Adrenal gland (tissue), 12 donors: ENCODE measurements around the gene INO80. TPM values are rescaled to one million over a fixed set of nuclear protein-coding genes. Genes with fewer than 3 reads are reported as not detected.

ENCODE experiments used
- DNase-seq, 7 donors: peaks; one replicate each; pipeline ENCODE4 v3.0.0-alpha.2; 2019 to 2020
- H3K27ac ChIP-seq, 5 donors: fragments of 200-600 bp; sonication (generic) in 4 of 5; 1 replicate in 3 of 5; 2 replicates in 2 of 5; pipeline versions ENCODE4 v1.5.1 to v1.8.0; 2016 to 2020; ENCODE audit warnings: mild to moderate bottlenecking in 1 of 5
- H3K27me3 ChIP-seq: fragments of 200-600 bp; 2 replicates; pipeline ENCODE4 v1.8.0; 2021
- H3K36me3 ChIP-seq, 2 donors: fragments of 200-600 bp; replicated peaks in 1 of 2; 1 replicate in 1 of 2; 2 replicates in 1 of 2; pipeline versions ENCODE4 v1.5.1 to v1.8.0; 2018 to 2022
- H3K4me1 ChIP-seq, 2 donors: fragments of 200-600 bp; replicated peaks in 1 of 2; 1 replicate in 1 of 2; 2 replicates in 1 of 2; pipeline versions ENCODE4 v1.5.1 to v1.8.0; 2018 to 2021
- H3K4me3 ChIP-seq, 4 donors: fragments of 200-600 bp; sonication (generic) in 3 of 4; one replicate each; pipeline ENCODE4 v1.5.1; 2016 to 2018
- H3K9me3 ChIP-seq, 3 donors: fragments of 200-600 bp; sonication (generic) in 1 of 3; replicated peaks in 1 of 3; 1 replicate in 2 of 3; 2 replicates in 1 of 3; pipeline versions ENCODE4 v1.5.1 to v1.8.0; 2016 to 2021
- POLR2A ChIP-seq, 2 donors: fragments of 450-650 bp; IDR thresholded peaks; one replicate each; pipeline ENCODE4 v1.6.1; 2017; ENCODE audit warnings: antibody characterized with exemption in 2 of 2, mild to moderate bottlenecking in 2 of 2, moderate library complexity in 1 of 2
- WGBS, 4 donors: extraction: QIAGEN DNeasy Blood & Tissue Kit in 2 of 4; methylation state at CpG; one replicate each; pipeline versions ENCODE4 v1.1.5 to v1.1.7; 2013 to 2017; 5-methylcytosine and 5-hydroxymethylcytosine counted together
- intact Hi-C, 2 donors: fragments of 100-400 bp; cut with DNase I; formaldehyde crosslinking; loops; one replicate each; pipeline versions ENCODE4 v1.14.1 to v1.15.0; 2022 to 2023
- polyA plus RNA-seq, 3 donors: library from polyadenylated mRNA; stranded (reverse); fragments of 200-250 nt in 2 of 3; fragments of 350-450 nt in 1 of 3; fragmentation: Illumina TruSeq in 1 of 3; extraction: RNeasy Lipid Tissue Mini Kit (QIAGEN cat#74804) in 1 of 3; gene quantifications; one replicate each; pipeline ENCODE4 v1.2.3, GENCODE V29; 2013 to 2014
- small RNA-seq, 2 donors: library from RNA; depleted of rRNA; stranded (forward); fragments of <200 nt; gene quantifications; one replicate each; pipeline ENCODE3, GENCODE V24; 2016
- total RNA-seq, 9 donors: library from RNA; depleted of rRNA in 4 of 9; stranded (reverse); fragments of >200 nt in 4 of 9; fragments of 120-200 nt in 1 of 9; fragmentation: NEBNext Ultra II Directional in 1 of 9; extraction: Animal tissue kit (Norgen Biotek cat#: 25700) in 1 of 9; gene quantifications; one replicate each; pipeline versions ENCODE4 v1.1.0 to v1.2.4, GENCODE V29; 2013 to 2023
- TF ChIP-seq, protein P1 (sequence below), 6 experiments: fragments of 450-650 bp in 4 of 6; fragments of 200-600 bp in 2 of 6; sonication (generic) in 1 of 6; IDR thresholded peaks; 1 replicate in 5 of 6; 2 replicates in 1 of 6; pipeline versions ENCODE4 v1.5.1 to v1.8.0; 2016 to 2021; ENCODE audit warnings: antibody characterized with exemption in 6 of 6, mild to moderate bottlenecking in 2 of 6, moderate library complexity in 1 of 6
- donor health status: healthy with polysubstance abuse.
- donor health status: Bipolar disorder and iron deficiency.
- donor health status: DM: yes; HTN: yes; CAD: no.
- donor health status: DM: no; HTN: no; CAD: no.
- donor health status: DM: no; HTN: no; CAD: no.
- donor health status: DM: yes; HTN: yes; CAD: no.

INO80 gene
- total and polyA plus RNA-seq, 12 donors, result 5.4 to 25.0 (median 17.7) TPM

DNA sequence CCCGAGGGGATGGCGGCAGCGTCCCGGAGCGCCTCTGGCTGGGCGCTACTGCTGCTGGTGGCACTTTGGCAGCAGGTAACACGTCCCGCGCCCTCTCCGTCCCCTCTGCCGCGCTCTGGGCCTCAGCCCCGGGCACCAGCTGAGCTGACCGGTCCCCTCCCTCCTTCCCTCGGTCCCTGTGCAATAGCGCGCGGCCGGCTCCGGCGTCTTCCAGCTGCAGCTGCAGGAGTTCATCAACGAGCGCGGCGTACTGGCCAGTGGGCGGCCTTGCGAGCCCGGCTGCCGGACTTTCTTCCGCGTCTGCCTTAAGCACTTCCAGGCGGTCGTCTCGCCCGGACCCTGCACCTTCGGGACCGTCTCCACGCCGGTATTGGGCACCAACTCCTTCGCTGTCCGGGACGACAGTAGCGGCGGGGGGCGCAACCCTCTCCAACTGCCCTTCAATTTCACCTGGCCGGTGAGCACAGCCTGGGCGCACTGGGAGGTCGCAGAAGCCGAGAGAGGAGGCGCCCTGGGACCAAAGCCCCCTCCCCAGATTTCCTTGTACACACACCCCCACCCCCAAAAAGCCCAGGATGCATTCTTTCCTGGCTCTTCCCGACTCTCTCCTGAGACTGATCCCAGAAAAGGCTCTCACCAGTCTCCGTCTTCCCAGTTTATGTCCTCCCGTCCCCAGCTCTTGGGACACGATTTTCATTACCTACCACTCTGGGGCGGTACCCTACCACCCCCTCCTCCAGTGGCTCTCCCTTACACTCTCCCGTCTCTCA is 186.2 kb downstream of the INO80 start:
- H3K27ac ChIP-seq, result peak overlapping the region in 1 of 5 donors; percentile 27
- no peaks in the 10 kb centered on the region for H3K9me3 ChIP-seq
- intact Hi-C loops, result no loop called here
- H3K27me3 ChIP-seq, result peaks cover 42% of the 10 kb centered on the region
- TF ChIP-seq, protein P1, sequence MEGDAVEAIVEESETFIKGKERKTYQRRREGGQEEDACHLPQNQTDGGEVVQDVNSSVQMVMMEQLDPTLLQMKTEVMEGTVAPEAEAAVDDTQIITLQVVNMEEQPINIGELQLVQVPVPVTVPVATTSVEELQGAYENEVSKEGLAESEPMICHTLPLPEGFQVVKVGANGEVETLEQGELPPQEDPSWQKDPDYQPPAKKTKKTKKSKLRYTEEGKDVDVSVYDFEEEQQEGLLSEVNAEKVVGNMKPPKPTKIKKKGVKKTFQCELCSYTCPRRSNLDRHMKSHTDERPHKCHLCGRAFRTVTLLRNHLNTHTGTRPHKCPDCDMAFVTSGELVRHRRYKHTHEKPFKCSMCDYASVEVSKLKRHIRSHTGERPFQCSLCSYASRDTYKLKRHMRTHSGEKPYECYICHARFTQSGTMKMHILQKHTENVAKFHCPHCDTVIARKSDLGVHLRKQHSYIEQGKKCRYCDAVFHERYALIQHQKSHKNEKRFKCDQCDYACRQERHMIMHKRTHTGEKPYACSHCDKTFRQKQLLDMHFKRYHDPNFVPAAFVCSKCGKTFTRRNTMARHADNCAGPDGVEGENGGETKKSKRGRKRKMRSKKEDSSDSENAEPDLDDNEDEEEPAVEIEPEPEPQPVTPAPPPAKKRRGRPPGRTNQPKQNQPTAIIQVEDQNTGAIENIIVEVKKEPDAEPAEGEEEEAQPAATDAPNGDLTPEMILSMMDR (IDR thresholded peaks at IDR 0.05), result no peak
- TF ChIP-seq POLR2A (IDR thresholded peaks at IDR 0.05), result no peak
- peaks cover 41 to 50% of the 10 kb centered on the region in 2 donors for H3K4me1 ChIP-seq
- peak overlapping the region in 1 of 4 donors; percentile 55 for H3K4me3 ChIP-seq
- 0 to 3% (median 2%) methylated on average over 11 to 53 of the region's 56 CpGs for WGBS, 4 donors
- peak in 5 of 7 donors; percentile 51 to 60 (median 55) for DNase-seq
- H3K36me3 ChIP-seq, result no peaks in the 10 kb centered on the region

Small RNA genes within 50 kb of the gene (small RNA-seq; reads per million reads assigned to genes)
- gene ISCA1P4, result 0 reads per million in 2 donors

Other genes with a start within 250 kb of the INO80 start
- under 1 TPM in 2 of 9 donors, not detected in 7; 0.11 to 0.34 TPM for gene RHOV, start 242.0 kb downstream of the INO80 start, total RNA-seq
- under 1 TPM in 2 of 3 donors, not detected in 1; 0.13 to 0.16 TPM for gene RHOV, start 242.0 kb downstream of the INO80 start, polyA plus RNA-seq
- 10 to 100 TPM; 18.0 to 43.4 (median 35.0) TPM for gene VPS18, start 221.8 kb downstream of the INO80 start, total RNA-seq
- 10 to 100 TPM in 1 of 3 donors, 1 to 10 TPM in 2; 8.9 to 16.0 (median 10.0) TPM for gene VPS18, start 221.8 kb downstream of the INO80 start, polyA plus RNA-seq
- 10 to 100 TPM in 2 of 9 donors, 1 to 10 TPM in 7; 1.9 to 15.9 (median 4.9) TPM for gene DLL4, start 186.9 kb downstream of the INO80 start, total RNA-seq
- gene DLL4, start 186.9 kb downstream of the INO80 start, polyA plus RNA-seq, result 1 to 10 TPM in 2 of 3 donors, under 1 TPM in 1; 0.66 to 3.9 (median 3.6) TPM
- gene CHAC1, start 162.8 kb downstream of the INO80 start, total RNA-seq, result 1 to 10 TPM in 4 of 9 donors, under 1 TPM in 4, not detected in 1; 0.24 to 2.4 (median 0.95) TPM
- gene CHAC1, start 162.8 kb downstream of the INO80 start, polyA plus RNA-seq, result 1 to 10 TPM in 2 of 3 donors, under 1 TPM in 1; 0.55 to 1.3 (median 1.3) TPM
- gene EXD1, start 114.5 kb upstream of the INO80 start, total RNA-seq, result under 1 TPM in 1 of 9 donors, not detected in 8; 0.11 TPM
- gene EXD1, start 114.5 kb upstream of the INO80 start, polyA plus RNA-seq, result not detected
- 100 to 1,000 TPM; 106 to 387 (median 174) TPM for gene CHP1, start 115.0 kb upstream of the INO80 start, total RNA-seq
- 100 to 1,000 TPM in 1 of 3 donors, 10 to 100 TPM in 2; 39.7 to 162 (median 40.5) TPM for gene CHP1, start 115.0 kb upstream of the INO80 start, polyA plus RNA-seq
- 1 to 10 TPM in 8 of 9 donors, under 1 TPM in 1; 0.28 to 8.2 (median 2.8) TPM for gene OIP5, start 216.3 kb upstream of the INO80 start, total RNA-seq
- gene OIP5, start 216.3 kb upstream of the INO80 start, polyA plus RNA-seq, result 1 to 10 TPM in 2 of 3 donors, under 1 TPM in 1; 0.57 to 1.9 (median 1.1) TPM
- gene NUSAP1, start 216.6 kb upstream of the INO80 start, total RNA-seq, result 10 to 100 TPM in 8 of 9 donors, 1 to 10 TPM in 1; 6.5 to 74.3 (median 30.0) TPM
- 10 to 100 TPM; 12.8 to 19.5 (median 18.6) TPM for gene NUSAP1, start 216.6 kb upstream of the INO80 start, polyA plus RNA-seq